Activated T-cell treated with anti-CD3 and anti-CD28 coated beads, Interleukin-2, amount 50 U/mL, for 24 hours (primary cell): Measurements from ENCODE around the gene RBL1.

Experiments
- DNase-seq: peaks from one replicate; pipeline ENCODE4 v3.0.0-alpha.2; 2020
- H3K27ac Mint-ChIP-seq: 2 replicates; pipeline ENCODE4 v1.8.0; 2020; ENCODE audit warnings: mild to moderate bottlenecking, mixed read lengths
- H3K27me3 Mint-ChIP-seq: 2 replicates; pipeline ENCODE4 v1.8.0; 2020; ENCODE audit warnings: mixed read lengths
- H3K36me3 Mint-ChIP-seq: 2 replicates; pipeline ENCODE4 v1.8.0; 2020; ENCODE audit warnings: low read depth, mixed read lengths
- H3K4me1 Mint-ChIP-seq: 2 replicates; pipeline ENCODE4 v1.8.0; 2020; ENCODE audit warnings: low read depth, mixed read lengths
- H3K4me3 Mint-ChIP-seq: 2 replicates; pipeline ENCODE4 v1.8.0; 2020; ENCODE audit warnings: mild to moderate bottlenecking, moderate library complexity, mixed read lengths
- H3K9me3 Mint-ChIP-seq: 2 replicates; pipeline ENCODE4 v1.8.0; 2020; ENCODE audit warnings: mixed read lengths

The RBL1 gene

GRCh38 chr20:36957875-36958667 lies 137.7 kb downstream of the RBL1 start:
- Mint-ChIP-seq H3K4me1 (peaks cover 31% of the 10 kb centered on the region), H3K36me3 (peaks cover 8% of the 10 kb centered on the region)
- no peak for DNase-seq

GRCh38 chr20:36956674-36957073 lies 139.1 kb downstream of the RBL1 start:
- no peaks in the 10 kb centered on the region for H3K27me3 Mint-ChIP-seq
- no peak for DNase-seq
- no peak overlapping the region for H3K27ac Mint-ChIP-seq
- H3K9me3 Mint-ChIP-seq, result no peaks in the 10 kb centered on the region
- H3K36me3 Mint-ChIP-seq, result no peaks in the 10 kb centered on the region
- no peak overlapping the region for H3K4me3 Mint-ChIP-seq
- H3K4me1 Mint-ChIP-seq, result peaks cover 32% of the 10 kb centered on the region

More at GRCh38 chr20:36957875-36958667, 137.7 kb downstream of the RBL1 start:
- peaks cover 11% of the 10 kb centered on the region for H3K9me3 Mint-ChIP-seq
- H3K27me3 Mint-ChIP-seq, result no peaks in the 10 kb centered on the region
- no peak overlapping the region for H3K4me3 Mint-ChIP-seq
- peak overlapping the region; percentile 5 for H3K27ac Mint-ChIP-seq

- no peaks in the 10 kb centered on the region for H3K9me3 Mint-ChIP-seq
- no peak overlapping the region for H3K4me3 Mint-ChIP-seq
- peaks cover 4% of the 10 kb centered on the region for H3K36me3 Mint-ChIP-seq
- no peak overlapping the region for H3K27ac Mint-ChIP-seq
- no peaks in the 10 kb centered on the region for H3K27me3 Mint-ChIP-seq
- H3K4me1 Mint-ChIP-seq, result peaks cover 33% of the 10 kb centered on the region
- no peak for DNase-seq
These were observed 139.8 kb downstream of the RBL1 start for GRCh38 chr20:36956016-36956415.

GRCh38 chr20:36951979-36952738 lies 143.6 kb downstream of the RBL1 start:
- H3K4me3 Mint-ChIP-seq, result peak overlapping the region; percentile 99

GRCh38 chr20:36951198-36951978 lies 144.4 kb downstream of the RBL1 start, which contains the start of gene SAMHD1:
Gene SAMHD1 (minus strand): TSS chr20:36951708. CDS start chr20:36951643, 65 bp downstream.
- Mint-ChIP-seq H3K9me3 (no peaks in the 10 kb centered on the region), H3K27ac (peak within 1 kb of the TSS; percentile 97), H3K4me3 (peak within 1 kb of the TSS; percentile 99), H3K36me3 (peaks cover 24% of the 10 kb centered on the region), H3K27me3 (no peaks in the 10 kb centered on the region), H3K4me1 (peaks cover 54% of the 10 kb centered on the region)
- peak; percentile 93 for DNase-seq

More at GRCh38 chr20:36951979-36952738, 143.6 kb downstream of the RBL1 start:
- DNase-seq, result no peak
- H3K9me3 Mint-ChIP-seq, result no peaks in the 10 kb centered on the region
- no peaks in the 10 kb centered on the region for H3K27me3 Mint-ChIP-seq
- peak overlapping the region; percentile 97 for H3K27ac Mint-ChIP-seq
- peaks cover 46% of the 10 kb centered on the region for H3K4me1 Mint-ChIP-seq
- H3K36me3 Mint-ChIP-seq, result peaks cover 17% of the 10 kb centered on the region

GRCh38 chr20:36950414-36951197 lies 145.2 kb downstream of the RBL1 start:
- Mint-ChIP-seq H3K9me3 (no peaks in the 10 kb centered on the region), H3K27me3 (no peaks in the 10 kb centered on the region), H3K36me3 (peaks cover 31% of the 10 kb centered on the region), H3K4me3 (peak overlapping the region; percentile 99), H3K4me1 (peaks cover 58% of the 10 kb centered on the region), H3K27ac (peak overlapping the region; percentile 97)
- DNase-seq, result no peak
